NCI-H2196 (cell line): ENCODE measurements around the gene ZNF385D.

Experiments
- DNase-seq: peaks from one replicate; lab custom pipeline; 2025; ENCODE audit not compliant: unreplicated experiment; lab: John Stamatoyannopoulos, UW

ZNF385D gene

GRCh38 chr3:21750080-21750696 lies 822 bp downstream of the ZNF385D start:
- DNase-seq: no peak

GRCh38 chr3:21747966-21748555 lies 2.9 kb downstream of the ZNF385D start:
- no peak for DNase-seq

GRCh38 chr3:21747376-21747775 lies 3.6 kb downstream of the ZNF385D start:
- no peak for DNase-seq

- no peak for DNase-seq
Observed at GRCh38 chr3:21745966-21746365, 5.0 kb downstream of the ZNF385D start.

- DNase-seq: no peak
Observed at GRCh38 chr3:21744793-21745192, 6.2 kb downstream of the ZNF385D start.

- DNase-seq: no peak
Observed at GRCh38 chr3:21738935-21739702, 11.9 kb downstream of the ZNF385D start.

- DNase-seq: no peak
Observed at GRCh38 chr3:21738283-21738682, 12.7 kb downstream of the ZNF385D start.

- no peak for DNase-seq
Observed at GRCh38 chr3:21734746-21735145, 16.3 kb downstream of the ZNF385D start.

GRCh38 chr3:21729888-21730459 lies 21.0 kb downstream of the ZNF385D start:
- DNase-seq: no peak

GRCh38 chr3:21729331-21729730 lies 21.7 kb downstream of the ZNF385D start:
- DNase-seq: no peak

GRCh38 chr3:21722768-21723167 lies 28.2 kb downstream of the ZNF385D start:
- DNase-seq: no peak

- no peak for DNase-seq
Observed at GRCh38 chr3:21722301-21722700, 28.7 kb downstream of the ZNF385D start.

- DNase-seq: no peak
Observed at GRCh38 chr3:21718943-21719591, 31.9 kb downstream of the ZNF385D start.

GRCh38 chr3:21718161-21718765 lies 32.7 kb downstream of the ZNF385D start:
- DNase-seq: no peak

GRCh38 chr3:21715662-21716061 lies 35.3 kb downstream of the ZNF385D start:
- DNase-seq: no peak

GRCh38 chr3:21705769-21706168 lies 45.2 kb downstream of the ZNF385D start:
- no peak for DNase-seq

- DNase-seq: no peak
Observed at GRCh38 chr3:21704796-21705195, 46.2 kb downstream of the ZNF385D start.

- DNase-seq: no peak
Observed at GRCh38 chr3:21703291-21703690, 47.7 kb downstream of the ZNF385D start.

- no peak for DNase-seq
Observed at GRCh38 chr3:21697707-21698106, 53.3 kb downstream of the ZNF385D start.

GRCh38 chr3:21694506-21694905 lies 56.5 kb downstream of the ZNF385D start:
- no peak for DNase-seq

- no peak for DNase-seq
Observed at GRCh38 chr3:21691036-21691435, 60.0 kb downstream of the ZNF385D start.
